ENCODE measurements around the gene METTL4.
"Not testable (repeated sequence)": the region's sequence is repeated elsewhere in the genome, so short reads cannot be mapped to it uniquely, and the experiment has no call there.

METTL4 gene

DNA sequence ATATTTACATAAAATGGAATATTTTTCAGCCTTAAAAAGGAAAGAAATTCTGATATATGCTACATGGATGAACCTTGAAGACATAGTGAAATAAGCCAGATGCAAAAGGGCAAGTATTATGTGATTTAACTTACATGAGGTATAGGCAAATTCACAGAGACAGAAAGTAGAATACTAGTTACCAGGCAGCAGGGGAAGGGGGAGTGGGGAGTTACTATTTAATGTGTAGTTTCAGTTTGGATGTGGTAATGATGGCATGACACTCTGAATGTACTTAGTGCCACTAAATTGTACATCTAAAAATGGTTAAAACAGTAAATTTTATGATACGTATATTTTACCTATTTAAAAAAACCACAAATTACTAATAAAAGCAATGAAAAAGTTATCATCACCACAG is 12.1 kb downstream of the METTL4 start:
- no peak for DNase-seq (ENCODE audit: low read depth in 2 of 2)

DNA sequence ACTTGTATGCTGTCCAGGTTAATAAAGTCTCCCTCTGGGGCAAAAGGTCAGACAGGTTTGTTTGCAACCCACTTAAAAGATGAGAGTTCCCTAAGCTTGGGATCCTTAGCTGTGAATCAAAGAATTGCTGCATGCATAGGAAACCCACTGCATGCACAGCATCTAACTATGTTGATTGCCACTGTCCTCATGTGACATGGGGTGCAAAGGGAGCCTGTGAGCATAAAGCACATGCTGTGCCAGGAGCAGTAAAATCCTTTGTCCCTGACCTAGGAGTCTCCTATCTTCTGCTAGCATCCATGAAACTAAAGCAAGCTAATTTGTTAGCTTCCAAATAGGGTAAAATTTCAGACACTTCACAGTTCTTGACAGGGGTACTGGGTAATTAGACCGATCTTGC is 13.8 kb downstream of the METTL4 start:
- DNase-seq (ENCODE audit: low read depth in 2 of 2), result no peak

- no peak for DNase-seq (ENCODE audit: low read depth in 2 of 2)
Observed at GRCh38 chr18:2555895-2556294, 15.4 kb downstream of the METTL4 start.

GRCh38 chr18:2554696-2555095 is 16.6 kb downstream of the METTL4 start:
- no peak for DNase-seq (ENCODE audit: low read depth in 2 of 2)

- no peak for DNase-seq (ENCODE audit: low read depth in 2 of 2)
Observed at GRCh38 chr18:2551425-2551824, 19.9 kb downstream of the METTL4 start.

GRCh38 chr18:2549462-2549861 is 21.8 kb downstream of the METTL4 start:
- DNase-seq (ENCODE audit: low read depth in 2 of 2), result no peak

- no peak for DNase-seq (ENCODE audit: low read depth in 2 of 2)
Observed at GRCh38 chr18:2547477-2548087, 23.7 kb downstream of the METTL4 start.

DNA sequence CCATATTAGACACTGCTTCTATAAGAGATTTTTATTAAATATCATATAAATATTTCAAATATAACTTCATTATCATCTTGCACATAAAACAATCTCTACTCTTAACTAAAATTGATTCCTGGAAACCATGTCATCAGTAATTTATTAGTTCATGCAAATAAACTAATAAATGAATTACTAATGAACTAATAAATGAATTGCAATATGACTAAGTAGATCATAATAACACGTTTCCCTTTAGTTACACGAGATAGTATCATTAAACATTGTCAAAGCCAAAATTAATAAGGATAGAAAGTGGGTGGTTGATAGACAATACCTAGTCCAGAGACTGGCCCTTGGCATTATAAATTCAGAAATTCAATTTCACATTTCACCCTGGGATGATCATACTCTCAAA is 26.1 kb downstream of the METTL4 start:
- DNase-seq (ENCODE audit: low read depth in 2 of 2), result no peak

DNA sequence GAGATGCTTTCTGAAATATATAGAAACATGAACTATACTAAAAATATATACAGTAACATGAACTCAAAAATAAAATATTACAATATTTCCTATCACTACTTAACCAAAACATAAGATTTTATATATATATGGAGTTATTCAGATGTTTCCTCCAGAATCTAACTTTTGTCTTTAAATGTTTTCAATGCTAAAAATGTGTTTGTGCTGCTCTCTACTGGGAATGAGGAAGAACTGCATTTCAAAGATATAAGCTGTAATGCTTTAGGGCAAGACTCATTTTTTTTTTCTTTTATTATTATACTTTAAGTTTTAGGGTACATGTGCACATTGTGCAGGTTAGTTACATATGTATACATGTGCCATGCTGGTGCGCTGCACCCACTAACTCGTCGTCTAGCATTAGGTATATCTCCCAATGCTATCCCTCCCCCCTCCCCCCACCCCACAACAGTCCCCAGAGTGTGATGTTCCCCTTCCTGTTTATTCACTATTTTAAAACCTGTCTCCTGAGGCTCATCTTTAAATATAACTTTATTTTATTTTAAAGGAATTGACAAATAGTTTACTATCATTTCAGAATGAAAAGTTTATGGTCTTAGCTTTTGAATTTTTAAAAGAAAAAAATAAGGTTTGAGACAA is 29.3 kb downstream of the METTL4 start:
- not testable (repeated sequence) for DNase-seq (ENCODE audit: low read depth in 2 of 2)

DNA sequence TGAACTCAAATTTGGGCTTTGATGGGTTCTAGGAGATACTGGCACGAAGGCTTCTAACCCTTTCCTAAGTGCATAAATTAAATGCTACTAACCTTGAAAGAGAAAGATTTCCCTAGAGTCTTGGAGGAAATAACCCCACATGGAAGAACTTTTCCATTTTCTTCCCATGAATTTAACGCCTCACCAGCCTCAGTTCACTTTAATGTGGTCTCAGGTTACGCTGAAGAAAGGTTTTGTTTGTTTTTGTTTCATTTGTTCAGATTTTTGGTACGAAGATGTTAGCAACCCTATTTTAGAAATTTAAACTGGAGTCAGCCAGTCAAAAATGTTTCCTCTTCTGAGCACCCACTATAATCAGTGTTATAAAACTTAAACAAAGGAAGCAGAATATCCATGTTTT is 30.7 kb downstream of the METTL4 start:
- no peak for DNase-seq (ENCODE audit: low read depth in 2 of 2)

DNA sequence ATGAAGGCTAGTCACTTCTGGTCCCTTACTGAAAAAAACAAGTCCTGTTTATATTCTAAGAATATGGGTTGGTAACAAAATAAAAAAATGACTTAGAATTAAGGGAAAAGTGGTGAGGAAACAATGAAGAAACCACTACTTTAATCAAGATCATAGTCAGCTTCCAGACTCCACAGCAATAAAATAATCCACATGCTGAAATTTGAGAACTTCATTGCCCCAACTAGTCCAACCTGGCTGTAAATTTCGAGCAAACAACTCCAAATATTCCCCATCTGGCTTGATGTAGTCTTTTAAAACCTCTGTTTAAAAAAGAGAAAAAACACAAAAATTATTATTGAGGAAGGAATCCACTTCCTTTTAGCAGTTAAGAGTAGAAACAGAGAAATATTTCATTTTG is 32.5 kb downstream of the METTL4 start:
- no peak for DNase-seq (ENCODE audit: low read depth in 2 of 2)

DNA sequence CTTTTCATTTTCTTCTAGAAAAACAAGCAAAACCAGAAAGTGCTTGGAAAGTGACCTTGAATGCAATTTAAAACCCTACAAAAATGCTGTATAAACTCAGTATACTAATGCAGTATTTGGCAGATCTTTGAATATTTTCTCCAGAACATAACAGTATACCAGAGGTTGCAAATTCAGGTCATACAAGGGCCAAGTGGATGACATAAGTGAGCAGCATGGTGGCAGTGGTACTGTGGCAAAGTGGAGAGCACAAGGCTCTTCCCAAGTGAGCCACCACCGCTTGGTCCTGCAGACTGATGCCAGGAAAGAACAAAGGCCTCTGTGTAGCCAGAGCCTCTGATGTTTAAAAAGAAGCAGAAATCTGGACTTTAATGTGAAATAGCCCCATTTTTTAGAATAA is 33.1 kb downstream of the METTL4 start:
- DNase-seq (ENCODE audit: low read depth in 2 of 2), result no peak

DNA sequence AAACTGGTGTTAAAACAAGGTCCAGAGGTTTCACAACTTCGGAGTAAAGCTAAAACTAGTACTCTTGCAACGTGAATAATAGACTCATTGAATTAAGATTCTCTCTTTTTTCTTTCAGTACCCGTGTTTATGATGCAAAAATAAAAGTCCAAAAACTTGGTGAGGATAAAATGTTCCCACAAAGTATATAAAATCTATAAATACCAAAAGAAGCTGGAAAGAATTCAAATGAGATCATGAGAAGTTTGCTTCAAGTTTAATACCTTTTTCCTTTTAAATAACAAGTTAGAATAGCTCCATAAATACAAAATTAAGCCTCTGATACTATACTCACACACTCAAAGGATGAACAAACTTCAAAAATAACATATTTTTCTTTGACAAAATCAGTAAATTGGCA is 34.0 kb downstream of the METTL4 start:
- no peak for DNase-seq (ENCODE audit: low read depth in 2 of 2)

GRCh38 chr18:2536493-2536892 is 34.8 kb downstream of the METTL4 start:
- DNase-seq (ENCODE audit: low read depth in 2 of 2), result no peak

DNA sequence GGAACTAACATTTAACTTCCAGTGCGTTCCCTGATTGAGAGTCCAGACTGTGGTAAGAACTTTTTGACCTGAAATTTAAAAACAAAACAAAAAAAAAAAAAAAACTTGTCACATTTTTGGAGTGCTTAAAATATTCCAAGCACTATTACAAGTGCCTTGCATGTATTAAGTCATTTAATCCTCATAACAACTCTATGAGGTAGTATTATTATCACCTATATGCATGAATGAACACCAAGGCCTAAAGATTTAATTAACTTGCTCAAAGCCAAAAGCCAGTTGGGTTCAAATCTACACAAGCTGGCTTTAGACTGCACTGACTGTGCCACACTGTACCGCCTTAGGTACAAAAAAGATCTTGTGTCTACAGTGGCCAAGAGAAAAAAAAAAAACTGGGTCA is 35.2 kb downstream of the METTL4 start:
- DNase-seq (ENCODE audit: low read depth in 2 of 2), result no peak

DNA sequence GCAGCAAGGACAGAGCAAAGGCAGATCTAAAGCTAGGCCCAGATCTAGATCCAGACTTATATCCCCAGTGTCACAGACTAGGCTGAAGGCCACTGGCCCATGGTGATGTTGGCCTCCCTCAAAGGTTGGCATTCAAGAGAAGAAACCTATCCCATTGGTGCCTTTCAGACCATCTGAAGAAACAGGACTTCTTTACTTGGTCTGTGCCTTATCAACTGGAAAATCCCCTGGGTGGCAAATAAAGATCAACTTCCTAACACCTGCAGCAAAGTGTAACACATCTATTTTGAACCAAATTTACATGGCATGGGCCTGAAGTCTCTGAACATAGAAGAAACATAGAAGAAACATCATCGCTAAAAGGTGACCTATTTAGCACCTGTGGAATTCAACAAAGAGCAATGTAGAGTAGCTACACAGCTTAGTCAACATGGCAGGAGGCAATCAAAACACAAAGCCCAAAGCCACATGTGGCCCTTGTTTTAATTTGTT is 35.8 kb downstream of the METTL4 start:
- DNase-seq (ENCODE audit: low read depth in 2 of 2), result no peak

- no peak for DNase-seq (ENCODE audit: low read depth in 2 of 2)
Observed at GRCh38 chr18:2534906-2535305, 36.4 kb downstream of the METTL4 start.

GRCh38 chr18:2532797-2533196 is 38.5 kb downstream of the METTL4 start:
- no peak for DNase-seq (ENCODE audit: low read depth in 2 of 2)

DNA sequence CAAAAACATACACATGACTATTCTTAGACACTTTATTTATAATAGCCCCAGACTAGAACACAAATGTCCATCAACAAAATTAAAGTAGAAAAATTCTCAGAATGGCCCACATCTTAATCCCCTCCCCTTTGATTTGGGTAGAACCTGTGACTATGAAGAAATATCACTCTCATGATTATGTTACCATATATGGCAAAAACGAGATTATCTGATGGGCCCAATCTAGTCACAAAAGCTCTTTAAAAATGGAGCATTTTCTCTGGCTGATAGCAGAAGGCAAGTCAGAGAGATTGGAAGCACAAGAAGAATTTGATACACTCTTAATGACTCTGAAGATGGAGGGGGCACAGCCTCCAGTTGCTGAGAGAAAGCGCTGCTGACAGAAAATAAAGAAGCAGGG is 39.6 kb downstream of the METTL4 start:
- no peak for DNase-seq (ENCODE audit: low read depth in 2 of 2)

DNA sequence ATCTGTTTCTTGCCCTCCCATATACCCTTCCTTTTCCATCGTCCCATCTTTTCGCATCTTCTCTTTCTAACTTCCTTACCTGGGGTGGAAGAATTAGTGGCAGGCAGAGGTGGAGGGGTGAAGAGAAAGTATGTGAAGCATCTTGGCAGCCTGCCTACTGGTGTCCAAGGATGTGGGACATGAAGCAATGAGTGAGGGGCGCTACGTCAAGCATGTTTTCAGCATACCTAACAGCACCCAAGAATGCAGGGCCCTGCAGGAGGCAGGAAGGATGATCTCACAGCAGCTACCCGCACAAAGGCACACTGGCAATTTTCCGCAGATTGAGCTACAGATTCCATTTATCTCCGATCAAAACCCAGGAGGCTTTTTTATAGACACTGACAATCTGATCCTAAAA is 42.2 kb downstream of the METTL4 start:
- no peak for DNase-seq (ENCODE audit: low read depth in 2 of 2)

GRCh38 chr18:2526329-2526728 is 45.0 kb downstream of the METTL4 start:
- no peak for DNase-seq (ENCODE audit: low read depth in 2 of 2)

GRCh38 chr18:2524794-2525198 is 46.5 kb downstream of the METTL4 start:
- not testable (repeated sequence) for DNase-seq (ENCODE audit: low read depth in 2 of 2)

DNA sequence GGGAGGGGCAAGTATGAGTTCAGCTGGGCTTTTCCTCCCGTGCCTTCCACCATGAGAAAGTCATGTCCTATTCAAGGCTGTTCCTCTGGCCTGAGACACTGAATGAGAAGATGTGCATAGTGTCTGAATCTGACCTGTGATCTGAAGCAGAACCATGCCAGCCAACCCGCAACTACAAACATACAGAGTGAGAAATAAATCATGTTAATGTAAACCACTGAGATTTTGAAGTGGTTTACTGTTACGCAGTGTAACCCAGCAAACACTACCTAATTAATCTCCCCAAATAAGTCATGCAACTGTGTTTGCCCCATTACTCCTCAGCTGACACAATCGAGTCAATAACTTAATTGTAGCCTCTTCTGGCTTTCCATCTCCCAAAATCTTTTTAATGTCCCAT is 49.2 kb downstream of the METTL4 start:
- no peak for DNase-seq (ENCODE audit: low read depth in 2 of 2)

- no peak for DNase-seq (ENCODE audit: low read depth in 2 of 2)
Observed at GRCh38 chr18:2518473-2518872, 52.8 kb downstream of the METTL4 start.
